ENCODE measurements around the gene LRRC59. TPM values are rescaled to one million over a fixed set of nuclear protein-coding genes. Genes with fewer than 3 reads are reported as not detected.

LRRC59 gene
- total and polyA plus RNA-seq, 2 donors (not counting 1 experiment from before 2014, with no cell fraction given), result 27.7 to 31.2 TPM

DNA sequence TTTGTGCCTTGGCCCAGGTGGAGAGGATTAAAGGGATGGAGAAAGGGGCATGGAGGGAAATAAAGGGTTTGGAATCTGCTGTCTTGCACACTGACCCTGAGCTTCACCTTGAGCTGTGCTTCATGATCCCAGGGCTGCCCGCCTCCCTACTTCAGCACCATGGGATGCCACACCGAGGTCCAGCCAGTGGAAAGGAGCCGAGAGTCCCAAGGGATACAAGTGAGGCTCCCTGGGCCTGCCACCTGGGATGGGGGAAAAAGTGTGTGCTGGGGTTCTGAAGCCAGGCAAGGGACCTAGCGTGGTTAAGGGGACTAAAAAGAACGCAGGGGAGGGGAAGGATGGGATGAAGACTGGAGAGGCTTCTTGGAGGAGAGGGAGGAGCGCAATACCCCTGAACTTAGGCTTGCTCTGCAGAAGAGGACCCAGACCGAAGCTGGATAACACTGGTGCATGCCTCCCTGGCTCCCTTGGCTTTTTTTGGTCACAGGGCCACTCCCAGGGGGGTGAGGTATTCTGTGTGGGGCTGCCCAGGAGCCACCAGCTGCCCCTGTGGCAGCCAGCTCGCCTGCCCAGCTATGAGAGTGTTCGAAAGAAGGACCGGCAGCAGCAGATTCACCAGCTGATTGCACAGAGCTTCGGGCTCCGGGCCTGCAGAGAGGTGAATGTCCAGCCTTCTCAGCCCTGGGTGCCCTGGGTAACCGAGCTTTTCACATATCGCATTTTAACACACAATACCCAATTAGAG, 31.5 kb downstream of the LRRC59 start:
- Mint-ChIP-seq H3K4me1 (peaks cover 11% of the 10 kb centered on the region), H3K9me3 (ENCODE audit: insufficient read depth) (no peaks in the 10 kb centered on the region), H3K27ac (no peak overlapping the region), H3K4me3 (no peak overlapping the region), H3K27me3 (no peaks in the 10 kb centered on the region)
- no peak for DNase-seq
- H3K27ac ChIP-seq (ENCODE audit: low read length in 2 of 2), result no peak overlapping the region
- peaks cover 5 to 8% of the 10 kb centered on the region in 2 donors for H3K4me1 ChIP-seq (ENCODE audit: control insufficient read depth in 2 of 2, insufficient read depth in 2 of 2, low read length in 2 of 2)
- H4K20me1 ChIP-seq (ENCODE audit: control insufficient read depth, insufficient read depth, low read length, poor library complexity, severe bottlenecking), result peaks cover 46% of the 10 kb centered on the region
- no peak overlapping the region for H3K4me3 ChIP-seq (ENCODE audit: control extremely low read depth in 1 of 5, extremely low read depth in 1 of 5, insufficient read depth in 1 of 5, low read depth in 2 of 5, low read length in 4 of 5)
- no peak overlapping the region for H2AFZ ChIP-seq (ENCODE audit: insufficient read depth, low read depth, low read length, poor library complexity, severe bottlenecking)
- H3K9ac ChIP-seq (ENCODE audit: low read length), result no peak overlapping the region
- intact Hi-C loops (cut with micrococcal nuclease), result no loop called here
- 97% methylated on average over 11 of the region's 14 CpGs for WGBS (ENCODE audit: insufficient coverage)
- CTCF ChIA-PET, result interaction anchor here (0.6 to 2.1 kb wide), 2 partner anchors 31 to 339 kb away, joined by 3 to 8 read pairs; partner anchors contain the start of gene LRRC59
- POLR2A ChIA-PET, result no interaction called here
- H3K36me3 ChIP-seq (replicated peaks in 1 of 2; ENCODE audit: control extremely low read depth in 1 of 2, control insufficient read depth in 1 of 2, extremely low read depth in 1 of 2, insufficient read depth in 2 of 2, low read length in 1 of 2), result peaks cover 0 to 62% of the 10 kb centered on the region in 2 experiments
- peaks cover 12% of the 10 kb centered on the region for H3K79me2 ChIP-seq (ENCODE audit: control insufficient read depth, insufficient read depth, low read length)
- no peaks in the 10 kb centered on the region for H3K27me3 ChIP-seq (replicated peaks in 1 of 4; ENCODE audit: control extremely low read depth in 1 of 4, control insufficient read depth in 3 of 4, insufficient read depth in 4 of 4, low read length in 3 of 4)
- ATAC-seq (ENCODE audit: low read depth), result no peak
- H3K9me3 ChIP-seq (ENCODE audit: control extremely low read depth in 1 of 3, control insufficient read depth in 2 of 3, insufficient read depth in 1 of 3, low read length in 2 of 3), result no peaks in the 10 kb centered on the region
- no peak overlapping the region for H3K4me2 ChIP-seq (replicated peaks; ENCODE audit: low read depth, low read length, poor library complexity, severe bottlenecking)
- TF ChIP-seq EZH2 (IDR thresholded peaks at IDR 0.05; ENCODE audit: borderline replicate concordance, insufficient read depth, low read depth, low read length, poor library complexity, severe bottlenecking) (no peak), CTCF (IDR thresholded peaks at IDR 0.05) (no peak)

DNA sequence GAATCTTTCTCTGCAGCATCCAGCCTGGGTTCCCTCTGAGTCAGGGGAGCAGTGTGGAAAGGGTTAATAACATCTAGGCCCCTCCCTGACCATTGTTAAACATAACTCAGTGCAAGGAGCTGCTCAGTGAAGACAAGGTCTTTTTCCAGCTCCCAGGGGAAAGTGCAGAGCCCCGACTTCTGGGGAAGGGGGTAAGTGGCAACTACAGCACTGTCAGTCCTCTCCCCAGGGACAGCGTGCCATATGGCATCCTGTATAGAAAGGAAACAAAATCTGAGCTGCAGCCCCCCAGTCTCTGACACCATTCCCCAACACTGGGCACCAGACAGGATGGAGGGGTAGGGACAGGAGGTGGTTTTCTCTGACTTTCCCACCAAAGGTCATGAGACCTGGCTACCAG, 32.2 kb downstream of the LRRC59 start:
- Histone ChIP-seq H3K9me3 (ENCODE audit: control extremely low read depth in 1 of 3, control insufficient read depth in 2 of 3, insufficient read depth in 1 of 3, low read length in 2 of 3) (no peaks in the 10 kb centered on the region), H3K27ac (ENCODE audit: low read length in 2 of 2) (no peak overlapping the region), H3K36me3 (replicated peaks in 1 of 2; ENCODE audit: control extremely low read depth in 1 of 2, control insufficient read depth in 1 of 2, extremely low read depth in 1 of 2, insufficient read depth in 2 of 2, low read length in 1 of 2) (peaks cover 0 to 55% of the 10 kb centered on the region in 2 experiments), H3K27me3 (replicated peaks in 1 of 4; ENCODE audit: control extremely low read depth in 1 of 4, control insufficient read depth in 3 of 4, insufficient read depth in 4 of 4, low read length in 3 of 4) (no peaks in the 10 kb centered on the region), H3K4me2 (replicated peaks; ENCODE audit: low read depth, low read length, poor library complexity, severe bottlenecking) (no peak overlapping the region), H3K4me1 (ENCODE audit: control insufficient read depth in 2 of 2, insufficient read depth in 2 of 2, low read length in 2 of 2) (peaks cover 5 to 8% of the 10 kb centered on the region in 2 donors), H4K20me1 (ENCODE audit: control insufficient read depth, insufficient read depth, low read length, poor library complexity, severe bottlenecking) (peaks cover 46% of the 10 kb centered on the region), H2AFZ (ENCODE audit: insufficient read depth, low read depth, low read length, poor library complexity, severe bottlenecking) (no peak overlapping the region), H3K9ac (ENCODE audit: low read length) (no peak overlapping the region), H3K79me2 (ENCODE audit: control insufficient read depth, insufficient read depth, low read length) (peaks cover 5% of the 10 kb centered on the region), H3K4me3 (ENCODE audit: control extremely low read depth in 1 of 5, extremely low read depth in 1 of 5, insufficient read depth in 1 of 5, low read depth in 2 of 5, low read length in 4 of 5) (no peak overlapping the region)
- no peaks in the 10 kb centered on the region for H3K9me3 Mint-ChIP-seq (ENCODE audit: insufficient read depth)
- no peak for ATAC-seq (ENCODE audit: low read depth)
- H3K4me3 Mint-ChIP-seq, result no peak overlapping the region
- TF ChIP-seq CTCF (IDR thresholded peaks at IDR 0.05) (no peak), EZH2 (IDR thresholded peaks at IDR 0.05; ENCODE audit: borderline replicate concordance, insufficient read depth, low read depth, low read length, poor library complexity, severe bottlenecking) (no peak)
- H3K27ac Mint-ChIP-seq, result no peak overlapping the region
- ChIA-PET POLR2A (no interaction called here), CTCF (interaction anchor here (0.6 to 2.1 kb wide), 2 partner anchors 32 to 340 kb away, joined by 3 to 8 read pairs; partner anchors contain the start of gene LRRC59)
- WGBS (ENCODE audit: insufficient coverage), result no CpG with 5 or more reads among the region's 2 CpGs
- intact Hi-C loops (cut with micrococcal nuclease), result no loop called here
- peaks cover 8% of the 10 kb centered on the region for H3K4me1 Mint-ChIP-seq
- no peak for DNase-seq
- no peaks in the 10 kb centered on the region for H3K27me3 Mint-ChIP-seq

Measured in B cell (primary cell).